Mesenchymal stem cell (in vitro differentiated cells and primary cell): Measurements from ENCODE around the gene ZCCHC18. TPM values are rescaled to one million over a fixed set of nuclear protein-coding genes. Genes with fewer than 3 reads are reported as not detected.
"Not testable (repeated sequence)": the region's sequence is repeated elsewhere in the genome, so short reads cannot be mapped to it uniquely, and the experiment has no call there.

Experiments used
- DNase-seq: peaks from one replicate; pipeline ENCODE4 v3.0.0-alpha.2; 2013
- H2AFZ ChIP-seq: one replicate; pipeline ENCODE4 v1.6.1; 2013; ENCODE audit warnings: low read depth, mild to moderate bottlenecking, control low read depth, inconsistent platforms, low read length, moderate library complexity
- H2AK5ac ChIP-seq: 2 replicates; pipeline ENCODE4 v1.6.1; 2013; ENCODE audit warnings: low read length, moderate library complexity, mild to moderate bottlenecking, inconsistent platforms; ENCODE audit not compliant: severe bottlenecking
- H2BK120ac ChIP-seq: one replicate; pipeline ENCODE4 v1.6.1; 2013; ENCODE audit warnings: low read depth, mild to moderate bottlenecking, inconsistent platforms, low read length, moderate library complexity
- H2BK12ac ChIP-seq, 2 experiments: one replicate each; pipeline ENCODE4 v1.6.1; 2013; ENCODE audit warnings: inconsistent platforms in 2 of 2, low read length in 2 of 2, mild to moderate bottlenecking in 2 of 2, moderate library complexity in 2 of 2, control low read depth in 1 of 2
- H2BK15ac ChIP-seq: one replicate; pipeline ENCODE4 v1.6.1; 2013; ENCODE audit warnings: mild to moderate bottlenecking, low read depth, inconsistent platforms; ENCODE audit not compliant: poor library complexity, severe bottlenecking
- H2BK5ac ChIP-seq: 2 replicates; pipeline ENCODE4 v1.6.1; 2013; ENCODE audit warnings: low read depth, mild to moderate bottlenecking, low read length, control low read depth, inconsistent platforms; ENCODE audit not compliant: poor library complexity, severe bottlenecking
- H3K14ac ChIP-seq, 2 experiments: one replicate each; pipeline ENCODE4 v1.6.1; 2013; ENCODE audit warnings: inconsistent platforms in 2 of 2, low read length in 2 of 2, control low read depth in 1 of 2, mild to moderate bottlenecking in 1 of 2, moderate library complexity in 1 of 2
- H3K18ac ChIP-seq, 2 experiments: one replicate each; pipeline ENCODE4 v1.6.1; 2013; ENCODE audit warnings: inconsistent platforms in 2 of 2, low read length in 2 of 2, control low read depth in 1 of 2, low read depth in 1 of 2, mild to moderate bottlenecking in 1 of 2
- H3K23ac ChIP-seq, 2 experiments: one replicate each; pipeline ENCODE4 v1.6.1; 2013; ENCODE audit warnings: inconsistent platforms in 2 of 2, low read length in 2 of 2, mild to moderate bottlenecking in 2 of 2, moderate library complexity in 2 of 2, control low read depth in 1 of 2
- H3K27ac ChIP-seq: 2 replicates; pipeline ENCODE4 v1.5.1; 2013; ENCODE audit warnings: mild to moderate bottlenecking, moderate library complexity, low read length, control low read depth, inconsistent platforms; ENCODE audit not compliant: poor library complexity, severe bottlenecking
- H3K27me3 ChIP-seq, 2 experiments: 2 replicates each; pipeline versions ENCODE4 v1.6.1 to v1.7.0; 2013; ENCODE audit warnings: low read length in 2 of 2, mild to moderate bottlenecking in 2 of 2, moderate library complexity in 2 of 2, control low read depth in 1 of 2, inconsistent platforms in 1 of 2; ENCODE audit not compliant: control insufficient read depth in 1 of 2, insufficient read depth in 1 of 2
- H3K36me3 ChIP-seq, 2 experiments: 2 replicates each; pipeline versions ENCODE4 v1.6.1 to v1.7.0; 2013; ENCODE audit warnings: low read length in 2 of 2, control low read depth in 1 of 2, inconsistent platforms in 1 of 2, low read depth in 1 of 2, mild to moderate bottlenecking in 1 of 2; ENCODE audit not compliant: insufficient read depth in 2 of 2, control insufficient read depth in 1 of 2
- H3K4ac ChIP-seq, 2 experiments: one replicate each; pipeline ENCODE4 v1.6.1; 2013; ENCODE audit warnings: inconsistent platforms in 2 of 2, low read length in 2 of 2, mild to moderate bottlenecking in 2 of 2, moderate library complexity in 2 of 2, control low read depth in 1 of 2, low read depth in 1 of 2
- H3K4me1 ChIP-seq: 2 replicates; pipeline ENCODE4 v1.6.1; 2013; ENCODE audit warnings: low read depth, low read length, control low read depth; ENCODE audit not compliant: control insufficient read depth, insufficient read depth
- H3K4me2 ChIP-seq: 2 replicates; pipeline ENCODE4 v1.6.1; 2013; ENCODE audit warnings: low read length, mild to moderate bottlenecking, inconsistent platforms; ENCODE audit not compliant: poor library complexity, severe bottlenecking
- H3K4me3 ChIP-seq, 2 experiments: 2 replicates each; pipeline versions ENCODE4 v1.5.1 to v1.7.0; 2013; ENCODE audit warnings: low read length in 2 of 2, mild to moderate bottlenecking in 2 of 2, control low read depth in 1 of 2, low read depth in 1 of 2; ENCODE audit not compliant: insufficient read depth in 1 of 2
- H3K79me1 ChIP-seq: replicated peaks from 2 replicates; pipeline ENCODE4 v1.6.1; 2013; ENCODE audit warnings: mild to moderate bottlenecking, control low read depth, low read length, inconsistent platforms; ENCODE audit not compliant: poor library complexity, severe bottlenecking
- H3K9ac ChIP-seq: 2 replicates; pipeline ENCODE4 v1.7.0; 2013; ENCODE audit warnings: mild to moderate bottlenecking, low read length, moderate library complexity
- H3K9me3 ChIP-seq: 2 replicates; pipeline ENCODE4 v1.7.0; 2013; ENCODE audit warnings: mild to moderate bottlenecking, low read length; ENCODE audit not compliant: control insufficient read depth
- H4K8ac ChIP-seq: one replicate; pipeline ENCODE4 v1.6.1; 2013; ENCODE audit warnings: inconsistent platforms, mild to moderate bottlenecking, low read length, moderate library complexity
- H4K91ac ChIP-seq: one replicate; pipeline ENCODE4 v1.6.1; 2013; ENCODE audit warnings: mild to moderate bottlenecking, low read length, inconsistent platforms
- WGBS: methylation state at CpG from one replicate; pipeline ENCODE4 v1.1.7; 2013; ENCODE audit warnings: mixed read lengths; 5-methylcytosine and 5-hydroxymethylcytosine counted together
- polyA plus RNA-seq, 2 experiments: library from polyadenylated mRNA; stranded (reverse); fragments of 200-250 nt; gene quantifications; one replicate each; pipeline ENCODE4 v1.2.3, GENCODE V29; 2013

ZCCHC18 gene
- polyA plus RNA-seq (2013, experiment 1 of 2), result 0.48 TPM
- 1.2 TPM for polyA plus RNA-seq (2013, experiment 2 of 2)

- Histone ChIP-seq H3K79me1 (peaks cover 3% of the 10 kb centered on the region), H3K4me3 (peak within 1 kb of the TSS; percentile 72 to 80), H2BK120ac (no peak within 1 kb of the TSS), H2AK5ac (no peak within 1 kb of the TSS), H4K8ac (peak within 1 kb of the TSS; percentile 72), H2BK15ac (peak within 1 kb of the TSS; percentile 69), H3K23ac (no peak within 1 kb of the TSS), H2AFZ (peak within 1 kb of the TSS; percentile 54), H3K14ac (no peak within 1 kb of the TSS), H2BK5ac (no peak within 1 kb of the TSS), H3K27me3 (peaks cover 0 to 69% of the 10 kb centered on the region in 2 experiments), H3K36me3 (no peaks in the 10 kb centered on the region), H3K4me2 (peak within 1 kb of the TSS; percentile 91), H3K9me3 (no peaks in the 10 kb centered on the region), H4K91ac (no peak within 1 kb of the TSS), H3K4ac (no peak within 1 kb of the TSS), H3K27ac (no peak within 1 kb of the TSS), H3K4me1 (peaks cover 3% of the 10 kb centered on the region), H3K9ac (peak within 1 kb of the TSS; percentile 73), H2BK12ac (no peak within 1 kb of the TSS), H3K18ac (peak within 1 kb of the TSS in 1 of 2 experiments; percentile 48)
- WGBS, result under 1% methylated on average over 42 of the region's 67 CpGs
- peak; percentile 73 for DNase-seq
Measured at GRCh38 chrX:104112326-104112951, at the start of gene ZCCHC18. ZCCHC18 (plus strand) TSS chrX:104112523; CDS start chrX:104114112, 1,589 bp downstream.

GRCh38 chrX:104062636-104063035, 49.7 kb upstream of the ZCCHC18 start:
- not testable (repeated sequence) for H3K14ac ChIP-seq, H2BK120ac ChIP-seq, H3K4me1 ChIP-seq, DNase-seq, H3K18ac ChIP-seq, H3K4me2 ChIP-seq, H2AFZ ChIP-seq, H3K9me3 ChIP-seq, H3K4me3 ChIP-seq, H2BK15ac ChIP-seq, H4K8ac ChIP-seq, H2BK5ac ChIP-seq, H3K27ac ChIP-seq, H2AK5ac ChIP-seq, H3K79me1 ChIP-seq, H3K27me3 ChIP-seq, H3K9ac ChIP-seq, H4K91ac ChIP-seq, H2BK12ac ChIP-seq, H3K36me3 ChIP-seq, H3K4ac ChIP-seq, H3K23ac ChIP-seq
- WGBS, result no CpG with 5 or more reads among the region's 18 CpGs

GRCh38 chrX:104075778-104076445, 36.4 kb upstream of the ZCCHC18 start, which contains the start of gene TMSB15C:
TMSB15C (minus strand) TSS chrX:104076236.
- H3K18ac ChIP-seq, H2BK15ac ChIP-seq, H3K36me3 ChIP-seq, H3K9ac ChIP-seq, H3K14ac ChIP-seq, H3K23ac ChIP-seq, DNase-seq, H3K4me3 ChIP-seq, H4K91ac ChIP-seq, H2BK5ac ChIP-seq, H2BK12ac ChIP-seq, H3K9me3 ChIP-seq, H3K4me1 ChIP-seq, H3K4ac ChIP-seq, H2BK120ac ChIP-seq, H3K4me2 ChIP-seq, H2AFZ ChIP-seq, H3K27ac ChIP-seq, H2AK5ac ChIP-seq, H4K8ac ChIP-seq, H3K79me1 ChIP-seq, H3K27me3 ChIP-seq: not testable (repeated sequence)
- WGBS, result no CpG with 5 or more reads among the region's 46 CpGs

- not testable (repeated sequence) for H3K9ac ChIP-seq, H2AK5ac ChIP-seq, H4K91ac ChIP-seq, H3K36me3 ChIP-seq, H2BK5ac ChIP-seq, H3K4me2 ChIP-seq, DNase-seq, H3K9me3 ChIP-seq, H3K23ac ChIP-seq, H2BK15ac ChIP-seq, H3K14ac ChIP-seq, H2AFZ ChIP-seq, H4K8ac ChIP-seq, H3K27me3 ChIP-seq, H2BK120ac ChIP-seq, H3K4me3 ChIP-seq, H3K18ac ChIP-seq, H3K4me1 ChIP-seq, H2BK12ac ChIP-seq, H3K79me1 ChIP-seq, H3K4ac ChIP-seq, H3K27ac ChIP-seq
- no CpG with 5 or more reads among the region's 6 CpGs for WGBS
Measured at GRCh38 chrX:104077854-104078253, 34.5 kb upstream of the ZCCHC18 start.
